HepG2 (cell line): Measurements from ENCODE around the gene RPS27A. TPM values are rescaled to one million over a fixed set of nuclear protein-coding genes. Genes with fewer than 3 reads are reported as not detected.

Source experiments
- FLYWCH1 ChIP-seq: sonication (generic); formaldehyde crosslinking; IDR thresholded peaks from 2 replicates; pipeline ENCODE4 v1.8.1; 2023; ENCODE audit warnings: mild to moderate bottlenecking, missing genetic modification reagents
- FOSL2 ChIP-seq: sonication (generic); formaldehyde crosslinking; IDR thresholded peaks from 2 replicates; pipeline ENCODE4 v1.4.0; 2020; ENCODE audit warnings: missing genetic modification reagents
- NCOA1 ChIP-seq: sonication (generic); formaldehyde crosslinking; IDR thresholded peaks from 2 replicates; pipeline ENCODE4 v1.9.0; 2021; ENCODE audit warnings: missing genetic modification reagents
- RXRB ChIP-seq: IDR thresholded peaks from 2 replicates; pipeline ENCODE4 v1.6.1; 2016; ENCODE audit warnings: borderline replicate concordance, missing genetic modification reagents, missing compliant biosample characterization
- SETDB1 ChIP-seq: sonication (generic); formaldehyde crosslinking; IDR thresholded peaks from 2 replicates; pipeline ENCODE4 v1.5.1; 2020; ENCODE audit warnings: missing genetic modification reagents, mild to moderate bottlenecking, borderline replicate concordance
- TCF7 ChIP-seq: sonication (generic); IDR thresholded peaks from 2 replicates; pipeline ENCODE4 v1.6.1; 2016; ENCODE audit warnings: antibody characterized with exemption, low read depth
- ZNF12 ChIP-seq: sonication (generic); formaldehyde crosslinking; IDR thresholded peaks from 2 replicates; pipeline ENCODE4 v1.5.0; 2020; ENCODE audit warnings: missing genetic modification reagents
- ZNF441 ChIP-seq: sonication (generic); formaldehyde crosslinking; IDR thresholded peaks from 2 replicates; pipeline ENCODE4 v1.7.0; 2021; ENCODE audit warnings: missing genetic modification reagents, borderline replicate concordance
- ZNF614 ChIP-seq: IDR thresholded peaks from 2 replicates; pipeline ENCODE4 v1.6.1; 2018; ENCODE audit warnings: missing biosample characterization, missing genetic modification reagents, inconsistent platforms, borderline replicate concordance
- ZNF660 ChIP-seq: sonication (generic); formaldehyde crosslinking; IDR thresholded peaks from 2 replicates; pipeline ENCODE4 v1.5.1; 2020; ENCODE audit warnings: mild to moderate bottlenecking, low read depth, missing genetic modification reagents, borderline replicate concordance
- ZNF678 ChIP-seq: sonication (generic); formaldehyde crosslinking; IDR thresholded peaks from 2 replicates; pipeline ENCODE4 v1.4.0; 2020; ENCODE audit warnings: mild to moderate bottlenecking, missing genetic modification reagents
- ZSCAN30 ChIP-seq: sonication (generic); formaldehyde crosslinking; IDR thresholded peaks from 2 replicates; pipeline ENCODE4 v1.5.0; 2020; ENCODE audit warnings: mild to moderate bottlenecking, missing genetic modification reagents
- polyA plus RNA-seq, 8 experiments: library from polyadenylated mRNA; depleted of rRNA in 3 of 8; stranded (reverse) in 7 of 8; unstranded in 1 of 8; fragments of >200 nt; fragmentation: Illumina TruSeq in 4 of 8; extraction: Trizol in 4 of 8; gene quantifications; 2 replicates each; pipeline versions ENCODE4 v1.2.1 to v1.2.3, GENCODE V29; 2011 to 2016; ENCODE audit warnings: low read depth in 4 of 8, missing spikeins in 1 of 8, mixed read lengths in 1 of 8; ENCODE audit not compliant: insufficient read depth in 1 of 8
- total RNA-seq, 5 experiments: library from RNA; depleted of rRNA; stranded (reverse); fragments of >200 nt; fragmentation: Illumina TruSeq; extraction: Trizol; gene quantifications; 2 replicates each; pipeline ENCODE4 v1.2.3, GENCODE V29; 2016; ENCODE audit warnings: low read depth in 1 of 5
- TF ChIP-seq, protein P1 (sequence below): fragments of 450-650 bp; IDR thresholded peaks from 2 replicates; pipeline ENCODE4 v1.6.1; 2017
- TF ChIP-seq, protein P2 (sequence below): sonication (generic); formaldehyde crosslinking; IDR thresholded peaks from 2 replicates; pipeline ENCODE4 v1.4.0; 2020; ENCODE audit warnings: missing genetic modification reagents
- TF ChIP-seq, protein P3 (sequence below): sonication (generic); formaldehyde crosslinking; IDR thresholded peaks from 2 replicates; pipeline ENCODE4 v1.5.0; 2020; ENCODE audit warnings: missing genetic modification reagents
- TF ChIP-seq, protein P4 (sequence below): sonication (generic); formaldehyde crosslinking; IDR thresholded peaks from 2 replicates; pipeline ENCODE4 v1.4.0; 2020; ENCODE audit warnings: missing genetic modification reagents
- TF ChIP-seq, protein P5 (sequence below): sonication (generic); formaldehyde crosslinking; IDR thresholded peaks from 2 replicates; pipeline ENCODE4 v1.5.0; 2020; ENCODE audit warnings: missing genetic modification reagents
- TF ChIP-seq, protein P6 (sequence below): sonication (generic); formaldehyde crosslinking; IDR thresholded peaks from 2 replicates; pipeline ENCODE4 v1.4.0; 2020; ENCODE audit warnings: missing genetic modification reagents, mild to moderate bottlenecking, borderline replicate concordance

The RPS27A gene
- total and polyA plus RNA-seq, 2 of the 13 experiments (the other 11 are each of a cell fraction or from before 2014, with no cell fraction given): 2,779 to 3,269 TPM

DNA sequence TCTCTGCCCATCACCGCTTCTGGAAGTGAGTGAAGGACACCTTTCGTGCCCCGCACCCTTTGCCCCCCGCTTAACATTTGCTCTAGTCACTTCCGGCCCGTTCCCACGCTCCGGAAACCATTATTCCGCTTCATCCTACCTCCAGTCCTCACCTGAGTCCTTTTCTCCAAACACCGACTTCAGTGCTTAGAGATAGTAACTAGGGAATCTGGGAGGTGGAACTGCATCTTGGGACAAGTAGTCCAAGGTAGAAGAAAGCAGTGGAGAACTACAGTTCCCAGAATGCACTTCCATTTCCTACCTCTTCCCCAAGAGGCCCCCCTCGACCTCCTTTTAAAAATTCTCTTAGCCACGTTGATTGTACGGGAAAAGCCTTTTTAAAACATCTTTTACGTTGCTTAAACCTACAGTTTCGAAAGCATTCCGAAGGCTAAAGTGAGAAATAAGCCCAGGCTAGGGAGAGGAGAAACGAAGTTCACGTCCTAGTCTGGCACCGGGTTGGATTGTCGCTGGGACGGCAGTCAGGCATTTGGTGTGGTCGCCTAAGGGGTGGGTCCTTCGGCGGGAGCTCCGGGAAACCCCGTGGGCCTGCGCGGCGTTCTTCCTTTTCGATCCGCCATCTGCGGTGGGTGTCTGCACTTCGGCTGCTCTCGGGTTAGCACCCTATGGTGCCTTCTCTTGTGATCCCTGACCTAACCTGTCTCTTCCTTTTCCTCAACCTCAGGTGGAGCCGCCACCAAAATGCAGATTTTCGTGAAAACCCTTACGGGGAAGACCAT lies at the start of gene RPS27A, which contains the start of gene CLHC1 (continued):
- TF ChIP-seq, protein P1, sequence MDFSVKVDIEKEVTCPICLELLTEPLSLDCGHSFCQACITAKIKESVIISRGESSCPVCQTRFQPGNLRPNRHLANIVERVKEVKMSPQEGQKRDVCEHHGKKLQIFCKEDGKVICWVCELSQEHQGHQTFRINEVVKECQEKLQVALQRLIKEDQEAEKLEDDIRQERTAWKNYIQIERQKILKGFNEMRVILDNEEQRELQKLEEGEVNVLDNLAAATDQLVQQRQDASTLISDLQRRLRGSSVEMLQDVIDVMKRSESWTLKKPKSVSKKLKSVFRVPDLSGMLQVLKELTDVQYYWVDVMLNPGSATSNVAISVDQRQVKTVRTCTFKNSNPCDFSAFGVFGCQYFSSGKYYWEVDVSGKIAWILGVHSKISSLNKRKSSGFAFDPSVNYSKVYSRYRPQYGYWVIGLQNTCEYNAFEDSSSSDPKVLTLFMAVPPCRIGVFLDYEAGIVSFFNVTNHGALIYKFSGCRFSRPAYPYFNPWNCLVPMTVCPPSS: no peak
- TF ChIP-seq NCOA1 (0 out of 2 replicates have a peak, but pooled peaks have one; percentile 4), FOSL2 (CRISPR knock-in tag) (peak; percentile 43), SETDB1 (CRISPR knock-in tag) (no peak), FLYWCH1 (CRISPR knock-in tag) (peak; percentile 96; the same call in 1 of the 2 replicates), ZNF678 (CRISPR knock-in tag) (no peak), ZSCAN30 (no peak), ZNF441 (peak; percentile 23; the same call in 1 of the 2 replicates), ZNF12 (0 out of 2 replicates have a peak, but pooled peaks have one; percentile 60), ZNF614 (0 out of 2 replicates have a peak, but pooled peaks have one; percentile 6), TCF7 (no peak), RXRB (CRISPR knock-in tag) (peak; percentile 55), ZNF660 (CRISPR knock-in tag) (no peak)
- TF ChIP-seq, protein P2, sequence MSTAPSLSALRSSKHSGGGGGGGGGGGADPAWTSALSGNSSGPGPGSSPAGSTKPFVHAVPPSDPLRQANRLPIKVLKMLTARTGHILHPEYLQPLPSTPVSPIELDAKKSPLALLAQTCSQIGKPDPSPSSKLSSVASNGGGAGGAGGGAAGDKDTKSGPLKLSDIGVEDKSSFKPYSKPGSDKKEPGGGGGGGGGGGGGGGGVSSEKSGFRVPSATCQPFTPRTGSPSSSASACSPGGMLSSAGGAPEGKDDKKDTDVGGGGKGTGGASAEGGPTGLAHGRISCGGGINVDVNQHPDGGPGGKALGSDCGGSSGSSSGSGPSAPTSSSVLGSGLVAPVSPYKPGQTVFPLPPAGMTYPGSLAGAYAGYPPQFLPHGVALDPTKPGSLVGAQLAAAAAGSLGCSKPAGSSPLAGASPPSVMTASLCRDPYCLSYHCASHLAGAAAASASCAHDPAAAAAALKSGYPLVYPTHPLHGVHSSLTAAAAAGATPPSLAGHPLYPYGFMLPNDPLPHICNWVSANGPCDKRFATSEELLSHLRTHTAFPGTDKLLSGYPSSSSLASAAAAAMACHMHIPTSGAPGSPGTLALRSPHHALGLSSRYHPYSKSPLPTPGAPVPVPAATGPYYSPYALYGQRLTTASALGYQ (CRISPR knock-in tag): 0 out of 2 replicates have a peak, but pooled peaks have one; percentile 54
- TF ChIP-seq, protein P3, sequence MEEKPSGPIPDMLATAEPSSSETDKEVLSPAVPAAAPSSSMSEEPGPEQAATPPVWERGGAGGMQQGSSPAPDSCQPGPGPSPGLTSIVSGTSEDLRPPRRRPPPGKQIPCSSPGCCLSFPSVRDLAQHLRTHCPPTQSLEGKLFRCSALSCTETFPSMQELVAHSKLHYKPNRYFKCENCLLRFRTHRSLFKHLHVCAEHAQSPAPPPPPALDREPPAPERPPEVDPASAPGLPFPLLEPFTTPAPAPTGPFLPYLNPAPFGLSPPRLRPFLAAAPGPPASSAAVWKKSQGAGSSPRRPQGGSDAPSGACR (CRISPR knock-in tag): no peak
- TF ChIP-seq, protein P4, sequence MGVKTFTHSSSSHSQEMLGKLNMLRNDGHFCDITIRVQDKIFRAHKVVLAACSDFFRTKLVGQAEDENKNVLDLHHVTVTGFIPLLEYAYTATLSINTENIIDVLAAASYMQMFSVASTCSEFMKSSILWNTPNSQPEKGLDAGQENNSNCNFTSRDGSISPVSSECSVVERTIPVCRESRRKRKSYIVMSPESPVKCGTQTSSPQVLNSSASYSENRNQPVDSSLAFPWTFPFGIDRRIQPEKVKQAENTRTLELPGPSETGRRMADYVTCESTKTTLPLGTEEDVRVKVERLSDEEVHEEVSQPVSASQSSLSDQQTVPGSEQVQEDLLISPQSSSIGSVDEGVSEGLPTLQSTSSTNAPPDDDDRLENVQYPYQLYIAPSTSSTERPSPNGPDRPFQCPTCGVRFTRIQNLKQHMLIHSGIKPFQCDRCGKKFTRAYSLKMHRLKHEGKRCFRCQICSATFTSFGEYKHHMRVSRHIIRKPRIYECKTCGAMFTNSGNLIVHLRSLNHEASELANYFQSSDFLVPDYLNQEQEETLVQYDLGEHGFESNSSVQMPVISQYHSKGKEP (CRISPR knock-in tag): no peak; the same call in 1 of the 2 replicates
- TF ChIP-seq, protein P5, sequence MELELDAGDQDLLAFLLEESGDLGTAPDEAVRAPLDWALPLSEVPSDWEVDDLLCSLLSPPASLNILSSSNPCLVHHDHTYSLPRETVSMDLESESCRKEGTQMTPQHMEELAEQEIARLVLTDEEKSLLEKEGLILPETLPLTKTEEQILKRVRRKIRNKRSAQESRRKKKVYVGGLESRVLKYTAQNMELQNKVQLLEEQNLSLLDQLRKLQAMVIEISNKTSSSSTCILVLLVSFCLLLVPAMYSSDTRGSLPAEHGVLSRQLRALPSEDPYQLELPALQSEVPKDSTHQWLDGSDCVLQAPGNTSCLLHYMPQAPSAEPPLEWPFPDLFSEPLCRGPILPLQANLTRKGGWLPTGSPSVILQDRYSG: no peak; the same call in 1 of the 2 replicates
- TF ChIP-seq, protein P6, sequence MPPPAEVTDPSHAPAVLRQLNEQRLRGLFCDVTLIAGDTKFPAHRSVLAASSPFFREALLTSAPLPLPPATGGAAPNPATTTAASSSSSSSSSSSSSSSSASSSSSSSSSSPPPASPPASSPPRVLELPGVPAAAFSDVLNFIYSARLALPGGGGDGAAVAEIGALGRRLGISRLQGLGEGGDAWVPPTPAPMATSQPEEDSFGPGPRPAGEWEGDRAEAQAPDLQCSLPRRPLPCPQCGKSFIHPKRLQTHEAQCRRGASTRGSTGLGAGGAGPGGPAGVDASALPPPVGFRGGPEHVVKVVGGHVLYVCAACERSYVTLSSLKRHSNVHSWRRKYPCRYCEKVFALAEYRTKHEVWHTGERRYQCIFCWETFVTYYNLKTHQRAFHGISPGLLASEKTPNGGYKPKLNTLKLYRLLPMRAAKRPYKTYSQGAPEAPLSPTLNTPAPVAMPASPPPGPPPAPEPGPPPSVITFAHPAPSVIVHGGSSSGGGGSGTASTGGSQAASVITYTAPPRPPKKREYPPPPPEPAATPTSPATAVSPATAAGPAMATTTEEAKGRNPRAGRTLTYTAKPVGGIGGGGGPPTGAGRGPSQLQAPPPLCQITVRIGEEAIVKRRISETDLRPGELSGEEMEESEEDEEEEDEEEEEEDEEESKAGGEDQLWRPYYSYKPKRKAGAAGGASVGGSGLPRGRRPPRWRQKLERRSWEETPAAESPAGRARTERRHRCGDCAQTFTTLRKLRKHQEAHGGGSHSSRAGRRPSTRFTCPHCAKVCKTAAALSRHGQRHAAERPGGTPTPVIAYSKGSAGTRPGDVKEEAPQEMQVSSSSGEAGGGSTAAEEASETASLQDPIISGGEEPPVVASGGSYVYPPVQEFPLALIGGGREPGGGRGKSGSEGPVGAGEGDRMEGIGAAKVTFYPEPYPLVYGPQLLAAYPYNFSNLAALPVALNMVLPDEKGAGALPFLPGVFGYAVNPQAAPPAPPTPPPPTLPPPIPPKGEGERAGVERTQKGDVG: peak; percentile 54; the same call in 1 of the 2 replicates
